H1 (cell line): Measurements from ENCODE around the gene JAG1. TPM values are rescaled to one million over a fixed set of nuclear protein-coding genes. Genes with fewer than 3 reads are reported as not detected.

ENCODE experiments used
- CTCF ChIA-PET: fragments of 300-600 bp; sonication (Branson Sonifier 250); formaldehyde crosslinking; loops from one replicate; lab custom pipeline; 2021; ENCODE audit not compliant: partially characterized antibody; lab: Charles Lee
- POLR2A ChIA-PET: fragments of 300-600 bp; sonication (Branson Sonifier 250); formaldehyde crosslinking; loops from one replicate; lab custom pipeline; 2021; ENCODE audit warnings: inconsistent platforms; ENCODE audit not compliant: partially characterized antibody; lab: Charles Lee
- DNase-seq, 2 experiments: peaks; one replicate each; pipeline versions ENCODE4 v3.0.0 to v3.0.0-alpha.2; 2010 to 2022; ENCODE audit warnings: low spot score in 2 of 2, low read depth in 1 of 2, mixed read lengths in 1 of 2
- FAIRE-seq: peaks from 2 replicates; lab custom pipeline; 2011; peaks lifted over from hg19 to GRCh38; lab: Jason Lieb, UNC
- H2AFZ ChIP-seq: 2 replicates; pipeline ENCODE4 v1.8.1; 2012; ENCODE audit warnings: low read length, inconsistent platforms
- H2AK5ac ChIP-seq: 2 replicates; pipeline ENCODE4 v1.6.1; 2013; ENCODE audit warnings: low read depth, low read length
- H2BK120ac ChIP-seq: replicated peaks from 2 replicates; pipeline ENCODE3; 2013; ENCODE audit warnings: low read depth, low read length, inconsistent platforms
- H2BK12ac ChIP-seq: 2 replicates; pipeline ENCODE4 v1.6.1; 2013; ENCODE audit warnings: low read depth, low read length
- H2BK15ac ChIP-seq: 2 replicates; pipeline ENCODE4 v1.6.1; 2013; ENCODE audit warnings: low read length
- H2BK20ac ChIP-seq: 2 replicates; pipeline ENCODE4 v1.6.1; 2013; ENCODE audit warnings: low read length
- H2BK5ac ChIP-seq: 2 replicates; pipeline ENCODE4 v1.6.1; 2013; ENCODE audit warnings: low read depth, low read length
- H3K14ac ChIP-seq: 2 replicates; pipeline ENCODE4 v1.6.1; 2013; ENCODE audit warnings: inconsistent platforms; ENCODE audit not compliant: insufficient read length
- H3K18ac ChIP-seq: 2 replicates; pipeline ENCODE4 v1.6.1; 2013; ENCODE audit warnings: low read length; ENCODE audit errors: extremely low read depth
- H3K23ac ChIP-seq: 2 replicates; pipeline ENCODE4 v1.6.1; 2013; ENCODE audit warnings: inconsistent platforms; ENCODE audit not compliant: insufficient read length
- H3K23me2 ChIP-seq: 2 replicates; pipeline ENCODE4 v1.6.1; 2013; ENCODE audit warnings: low read depth, low read length
- H3K27ac ChIP-seq: 2 replicates; pipeline ENCODE4 v1.6.1; 2011; ENCODE audit warnings: low read depth, low read length, inconsistent platforms
- H3K27me3 ChIP-seq, 4 experiments: replicated peaks in 1 of 4; 1 replicate in 1 of 4; 2 replicates in 3 of 4; pipeline versions ENCODE4 v1.6.1 to v1.8.1; 2011 to 2013; ENCODE audit warnings: low read length in 3 of 4, mild to moderate bottlenecking in 3 of 4, inconsistent platforms in 2 of 4, mixed read lengths in 2 of 4, moderate library complexity in 1 of 4; ENCODE audit not compliant: control insufficient read depth in 3 of 4, insufficient read depth in 3 of 4; ENCODE audit errors: extremely low read depth in 1 of 4
- H3K36me3 ChIP-seq, 4 experiments: 2 replicates each; pipeline versions ENCODE4 v1.6.1 to v1.8.1; 2011 to 2013; ENCODE audit warnings: mild to moderate bottlenecking in 4 of 4, low read length in 3 of 4, moderate library complexity in 2 of 4, control low read depth in 1 of 4, inconsistent platforms in 1 of 4; ENCODE audit not compliant: insufficient read depth in 4 of 4, control insufficient read depth in 2 of 4
- H3K4ac ChIP-seq: replicated peaks from 2 replicates; pipeline ENCODE3; 2013; ENCODE audit warnings: low read length, low read depth, mixed read lengths, inconsistent platforms; ENCODE audit not compliant: insufficient read length
- H3K4me1 ChIP-seq, 4 experiments: replicated peaks in 1 of 4; 1 replicate in 1 of 4; 2 replicates in 3 of 4; pipeline versions ENCODE4 v1.6.1 to v1.8.1; 2011 to 2013; ENCODE audit warnings: low read length in 3 of 4, inconsistent platforms in 2 of 4, mixed read lengths in 1 of 4; ENCODE audit not compliant: insufficient read depth in 4 of 4, control insufficient read depth in 3 of 4
- H3K4me2 ChIP-seq, 2 experiments: 2 replicates each; pipeline versions ENCODE4 v1.6.1 to v1.8.1; 2011 to 2013; ENCODE audit warnings: low read depth in 2 of 2, low read length in 2 of 2, control low read depth in 1 of 2, inconsistent platforms in 1 of 2, mild to moderate bottlenecking in 1 of 2; ENCODE audit not compliant: insufficient read depth in 1 of 2
- H3K4me3 ChIP-seq, 4 experiments: fragments of 200-600, 300-600 bp in 1 of 4; sonication (generic), shearing (Covaris generic), sonication (Bioruptor Twin) in 1 of 4; 2 replicates each; pipeline versions ENCODE4 v1.5.1 to v1.8.1; 2011 to 2016; ENCODE audit warnings: low read length in 4 of 4, low read depth in 3 of 4, control low read depth in 2 of 4, inconsistent platforms in 2 of 4, mild to moderate bottlenecking in 2 of 4, mixed read lengths in 1 of 4, moderate library complexity in 1 of 4; ENCODE audit not compliant: insufficient read depth in 2 of 4; ENCODE audit errors: extremely low read depth in 1 of 4
- H3K56ac ChIP-seq: replicated peaks from 2 replicates; pipeline ENCODE3; 2013; ENCODE audit warnings: low read depth, mild to moderate bottlenecking, mixed read lengths, low read length, inconsistent platforms; ENCODE audit not compliant: insufficient read length
- H3K79me1 ChIP-seq: 2 replicates; pipeline ENCODE4 v1.6.1; 2013; ENCODE audit warnings: low read depth, low read length, control low read depth
- H3K79me2 ChIP-seq, 2 experiments: 2 replicates each; pipeline versions ENCODE4 v1.6.1 to v1.8.1; 2012 to 2013; ENCODE audit warnings: low read length in 2 of 2, mild to moderate bottlenecking in 2 of 2, inconsistent platforms in 1 of 2; ENCODE audit not compliant: insufficient read depth in 2 of 2, control insufficient read depth in 1 of 2
- H3K9ac ChIP-seq, 4 experiments: replicated peaks in 1 of 4; 1 replicate in 1 of 4; 2 replicates in 3 of 4; pipeline versions ENCODE4 v1.6.1 to v1.8.1; 2011 to 2013; ENCODE audit warnings: low read depth in 3 of 4, low read length in 3 of 4, control low read depth in 2 of 4, mild to moderate bottlenecking in 2 of 4, moderate library complexity in 2 of 4, inconsistent platforms in 1 of 4; ENCODE audit errors: extremely low read depth in 1 of 4
- H3K9me3 ChIP-seq, 2 experiments: 2 replicates each; pipeline versions ENCODE4 v1.6.1 to v1.8.1; 2012 to 2013; ENCODE audit warnings: mild to moderate bottlenecking in 2 of 2, moderate library complexity in 2 of 2, control low read depth in 1 of 2, inconsistent platforms in 1 of 2, low read depth in 1 of 2, low read length in 1 of 2, mixed read lengths in 1 of 2; ENCODE audit not compliant: insufficient read depth in 2 of 2
- H4K20me1 ChIP-seq, 2 experiments: replicated peaks in 1 of 2; 2 replicates each; pipeline versions ENCODE3 to v1.8.1; 2011 to 2013; ENCODE audit warnings: inconsistent platforms in 2 of 2, low read length in 2 of 2, mild to moderate bottlenecking in 1 of 2; ENCODE audit not compliant: insufficient read depth in 2 of 2, control insufficient read depth in 1 of 2
- H4K5ac ChIP-seq: 2 replicates; pipeline ENCODE4 v1.6.1; 2013; ENCODE audit warnings: low read length, low read depth, mixed read lengths, inconsistent platforms; ENCODE audit not compliant: insufficient read length
- H4K8ac ChIP-seq: 2 replicates; pipeline ENCODE4 v1.8.0; 2013; ENCODE audit warnings: mild to moderate bottlenecking, moderate library complexity, low read length, inconsistent platforms; ENCODE audit not compliant: insufficient read depth; ENCODE audit errors: extremely low read depth
- H4K91ac ChIP-seq: replicated peaks from 2 replicates; pipeline ENCODE3; 2013; ENCODE audit warnings: low read length, mixed read lengths, inconsistent platforms; ENCODE audit not compliant: insufficient read length
- BACH1 ChIP-seq: IDR thresholded peaks from 2 replicates; pipeline ENCODE4 v1.6.1; 2012; ENCODE audit warnings: low read length, improper control_type of control experiment
- BCL11A ChIP-seq, 2 experiments: IDR thresholded peaks; one replicate each; pipeline ENCODE4 v1.6.1; 2011; ENCODE audit warnings: low read depth in 2 of 2, low read length in 2 of 2, mild to moderate bottlenecking in 2 of 2
- EP300 ChIP-seq, 2 experiments: IDR thresholded peaks; 1 replicate in 1 of 2; 2 replicates in 1 of 2; pipeline ENCODE4 v1.6.1; 2011 to 2012; ENCODE audit warnings: low read depth in 2 of 2, low read length in 2 of 2, mild to moderate bottlenecking in 2 of 2, borderline replicate concordance in 1 of 2, inconsistent platforms in 1 of 2, moderate library complexity in 1 of 2
- EZH2 ChIP-seq: fragments of 200-600 bp; sonication (generic); IDR thresholded peaks from 2 replicates; pipeline ENCODE4 v1.7.1; 2012; ENCODE audit warnings: low read depth, mild to moderate bottlenecking, moderate library complexity, low read length, inconsistent platforms; ENCODE audit not compliant: severe bottlenecking
- FOSL1 ChIP-seq: IDR thresholded peaks from 2 replicates; pipeline ENCODE4 v1.6.1; 2011; ENCODE audit warnings: mild to moderate bottlenecking, low read depth, low read length, moderate library complexity; ENCODE audit not compliant: insufficient read depth
- GABPA ChIP-seq: IDR thresholded peaks from 2 replicates; pipeline ENCODE4 v1.6.1; 2011; ENCODE audit warnings: mild to moderate bottlenecking, low read length, moderate library complexity, borderline replicate concordance; ENCODE audit not compliant: insufficient read depth
- KDM4A ChIP-seq: IDR thresholded peaks from one replicate; pipeline ENCODE4 v1.7.1; 2012; ENCODE audit warnings: low read depth, mild to moderate bottlenecking, moderate library complexity, low read length, inconsistent platforms; ENCODE audit not compliant: severe bottlenecking
- POLR2A ChIP-seq, 2 experiments: IDR thresholded peaks; 1 replicate in 1 of 2; 2 replicates in 1 of 2; pipeline ENCODE4 v1.6.1; 2011; ENCODE audit warnings: low read depth in 2 of 2, low read length in 2 of 2, mild to moderate bottlenecking in 2 of 2; ENCODE audit errors: control extremely low read depth in 1 of 2
- RNF2 ChIP-seq: fragments of 200-900, 300-1000 bp; sonication (generic); IDR thresholded peaks from 2 replicates; pipeline ENCODE4 v1.7.1; 2016; ENCODE audit warnings: borderline replicate concordance, low read depth, mild to moderate bottlenecking, antibody characterized with exemption, low read length; ENCODE audit not compliant: poor library complexity, severe bottlenecking; ENCODE audit errors: missing control alignments
- RXRA ChIP-seq: IDR thresholded peaks from 2 replicates; pipeline ENCODE4 v1.6.1; 2011; ENCODE audit warnings: low read depth, mild to moderate bottlenecking, low read length, moderate library complexity; ENCODE audit not compliant: insufficient read depth
- SIX5 ChIP-seq: IDR thresholded peaks from 2 replicates; pipeline ENCODE4 v1.6.1; 2011; ENCODE audit warnings: mild to moderate bottlenecking, low read depth, low read length
- SRF ChIP-seq: IDR thresholded peaks from 2 replicates; pipeline ENCODE4 v1.6.1; 2011; ENCODE audit warnings: mild to moderate bottlenecking, low read depth, low read length, moderate library complexity
- YY1 ChIP-seq: IDR thresholded peaks from 2 replicates; pipeline ENCODE4 v1.6.1; 2011; ENCODE audit warnings: low read depth, mild to moderate bottlenecking, low read length
- WGBS, 2 experiments: shearing (Covaris generic) in 1 of 2; methylation state at CpG; one replicate each; pipeline versions ENCODE4 v1.1.6 to v1.1.7; 2013 to 2015; ENCODE audit warnings: low lambda C conversion rate in 2 of 2, mixed read lengths in 2 of 2, inconsistent platforms in 1 of 2, low coverage in 1 of 2, missing lambda C conversion rate in 1 of 2; ENCODE audit not compliant: insufficient replicate concordance in 2 of 2, insufficient coverage in 1 of 2, insufficient read length in 1 of 2; ENCODE audit errors: extremely low coverage in 1 of 2, missing lambda C conversion rate in 1 of 2; 5-methylcytosine and 5-hydroxymethylcytosine counted together
- polyA plus RNA-seq, 7 experiments: library from polyadenylated mRNA; depleted of rRNA in 3 of 7; stranded (reverse) in 5 of 7; unstranded in 2 of 7; fragments of >200 nt in 5 of 7; fragments of 200-250 nt in 2 of 7; gene quantifications; 1 replicate in 5 of 7; 2 replicates in 1 of 7; 4 replicates in 1 of 7; pipeline versions ENCODE4 v1.2.1 to v1.2.3, GENCODE V29; 2011 to 2013; ENCODE audit warnings: missing spikeins in 2 of 7, mixed read lengths in 2 of 7
- total RNA-seq: library from RNA; stranded (reverse); fragmentation: NEBNext Ultra II Directional; extraction: Animal tissue kit (Norgen Biotek cat#: 25700); gene quantifications from 2 replicates; pipeline ENCODE4 v1.2.1, GENCODE V29; 2021

The JAG1 gene
- total and polyA plus RNA-seq, 2 of the 8 experiments (the other 6 are each of a cell fraction or from before 2014, with no cell fraction given), result 13.5 to 27.3 TPM

DNA sequence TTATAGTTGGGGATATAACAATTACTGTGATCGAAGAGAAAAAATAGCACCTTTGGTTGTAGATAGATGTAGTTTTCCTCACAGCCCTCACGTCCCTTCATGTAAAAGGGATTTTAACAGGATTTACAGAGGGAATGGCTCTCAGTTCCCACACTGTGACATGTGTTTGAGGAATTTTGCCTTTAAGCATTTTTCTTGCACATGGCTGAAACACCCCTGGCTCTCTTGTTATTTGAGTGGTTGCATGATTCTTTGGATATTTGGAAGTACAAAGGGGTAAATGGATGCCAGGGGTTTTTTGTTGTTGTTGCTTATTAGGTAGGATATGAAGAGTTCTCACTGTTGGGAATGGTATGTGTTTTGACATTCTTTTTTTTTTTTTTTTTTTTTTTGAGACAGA is 48.2 kb downstream of the JAG1 start:
- no peak overlapping the region for H2AFZ ChIP-seq
- DNase-seq (no peak), FAIRE-seq (no peak)
- H3K4me3 ChIP-seq, result no peak overlapping the region
- no peak overlapping the region for H2BK5ac ChIP-seq
- ChIA-PET CTCF (interaction anchor here (0.6 to 1.4 kb wide), 2 partner anchors 10 to 1195 kb away, joined by 3 to 4 read pairs; no protein-coding TSS in a partner anchor), POLR2A (no interaction called here)
- H3K56ac ChIP-seq, result no peak overlapping the region
- TF ChIP-seq SRF, result no peak
- no peak for TF ChIP-seq EZH2
- no peak for TF ChIP-seq EP300 (IDR thresholded peaks at IDR 0.05; ENCODE audit: borderline replicate concordance in 1 of 2, low read depth in 2 of 2, low read length in 2 of 2)
- no peak for TF ChIP-seq KDM4A
- TF ChIP-seq BCL11A (IDR thresholded peaks at IDR 0.05; ENCODE audit: low read depth in 2 of 2, low read length in 2 of 2), result no peak
- no peak for TF ChIP-seq GABPA
- no peak for TF ChIP-seq RNF2
- no peak for TF ChIP-seq BACH1
- no peak for TF ChIP-seq YY1
- no peak for TF ChIP-seq POLR2A (IDR thresholded peaks at IDR 0.05; ENCODE audit: control extremely low read depth in 1 of 2, low read depth in 2 of 2, low read length in 2 of 2)
- TF ChIP-seq RXRA, result no peak
- TF ChIP-seq SIX5, result no peak
- TF ChIP-seq FOSL1, result no peak
- no peak overlapping the region for H3K14ac ChIP-seq
- no peak overlapping the region for H4K91ac ChIP-seq
- H2BK15ac ChIP-seq, result no peak overlapping the region
- H3K23me2 ChIP-seq, result no peaks in the 10 kb centered on the region
- peaks cover 3 to 9% (median 3%) of the 10 kb centered on the region in 4 experiments; a peak in 6 of 7 replicates for H3K4me1 ChIP-seq
- no peaks in the 10 kb centered on the region for H3K79me1 ChIP-seq
- no peaks in the 10 kb centered on the region for H4K20me1 ChIP-seq
- no peaks in the 10 kb centered on the region; a peak in 1 of 7 replicates for H3K27me3 ChIP-seq
- no peaks in the 10 kb centered on the region; a peak in 1 of 4 replicates for H3K79me2 ChIP-seq
- no peak overlapping the region for H4K5ac ChIP-seq
- no peak overlapping the region for H2BK120ac ChIP-seq
- no peak overlapping the region for H2BK20ac ChIP-seq
- no peak overlapping the region for H3K27ac ChIP-seq
- no peak overlapping the region for H3K23ac ChIP-seq
- no peaks in the 10 kb centered on the region for H3K9me3 ChIP-seq
- 89% methylated on average over 2 of the region's 2 CpGs; no CpG with 5 or more reads in 1 of the 2 experiments for WGBS, 2 experiments
- no peak overlapping the region for H3K9ac ChIP-seq
- H3K18ac ChIP-seq, result no peak overlapping the region
- H3K36me3 ChIP-seq, result no peaks in the 10 kb centered on the region
- no peak overlapping the region for H3K4me2 ChIP-seq
- no peak overlapping the region for H3K4ac ChIP-seq
- no peak overlapping the region for H2BK12ac ChIP-seq
- no peak overlapping the region for H2AK5ac ChIP-seq
- no peak overlapping the region for H4K8ac ChIP-seq
